Adrenal gland (tissue), 12 donors: Measurements from ENCODE around the gene MYMK. TPM values are rescaled to one million over a fixed set of nuclear protein-coding genes. Genes with fewer than 3 reads are reported as not detected.

Experiments used
- DNase-seq, 7 donors: peaks; one replicate each; pipeline ENCODE4 v3.0.0-alpha.2; 2019 to 2020
- H3K27ac ChIP-seq, 5 donors: fragments of 200-600 bp; sonication (generic) in 4 of 5; 1 replicate in 3 of 5; 2 replicates in 2 of 5; pipeline versions ENCODE4 v1.5.1 to v1.8.0; 2016 to 2020; ENCODE audit warnings: mild to moderate bottlenecking in 1 of 5
- H3K27me3 ChIP-seq: fragments of 200-600 bp; 2 replicates; pipeline ENCODE4 v1.8.0; 2021
- H3K36me3 ChIP-seq, 2 donors: fragments of 200-600 bp; replicated peaks in 1 of 2; 1 replicate in 1 of 2; 2 replicates in 1 of 2; pipeline versions ENCODE4 v1.5.1 to v1.8.0; 2018 to 2022
- H3K4me1 ChIP-seq, 2 donors: fragments of 200-600 bp; replicated peaks in 1 of 2; 1 replicate in 1 of 2; 2 replicates in 1 of 2; pipeline versions ENCODE4 v1.5.1 to v1.8.0; 2018 to 2021
- H3K4me3 ChIP-seq, 4 donors: fragments of 200-600 bp; sonication (generic) in 3 of 4; one replicate each; pipeline ENCODE4 v1.5.1; 2016 to 2018
- H3K9me3 ChIP-seq, 3 donors: fragments of 200-600 bp; sonication (generic) in 1 of 3; replicated peaks in 1 of 3; 1 replicate in 2 of 3; 2 replicates in 1 of 3; pipeline versions ENCODE4 v1.5.1 to v1.8.0; 2016 to 2021
- CTCF ChIP-seq, 6 experiments: fragments of 450-650 bp in 4 of 6; fragments of 200-600 bp in 2 of 6; sonication (generic) in 1 of 6; IDR thresholded peaks; 1 replicate in 5 of 6; 2 replicates in 1 of 6; pipeline versions ENCODE4 v1.5.1 to v1.8.0; 2016 to 2021; ENCODE audit warnings: antibody characterized with exemption in 6 of 6, mild to moderate bottlenecking in 2 of 6, moderate library complexity in 1 of 6
- POLR2A ChIP-seq, 2 donors: fragments of 450-650 bp; IDR thresholded peaks; one replicate each; pipeline ENCODE4 v1.6.1; 2017; ENCODE audit warnings: antibody characterized with exemption in 2 of 2, mild to moderate bottlenecking in 2 of 2, moderate library complexity in 1 of 2
- WGBS, 4 donors: extraction: QIAGEN DNeasy Blood & Tissue Kit in 2 of 4; methylation state at CpG; one replicate each; pipeline versions ENCODE4 v1.1.5 to v1.1.7; 2013 to 2017; 5-methylcytosine and 5-hydroxymethylcytosine counted together
- intact Hi-C, 2 donors: fragments of 100-400 bp; cut with DNase I; formaldehyde crosslinking; loops; one replicate each; pipeline versions ENCODE4 v1.14.1 to v1.15.0; 2022 to 2023
- polyA plus RNA-seq, 3 donors: library from polyadenylated mRNA; stranded (reverse); fragments of 200-250 nt in 2 of 3; fragments of 350-450 nt in 1 of 3; fragmentation: Illumina TruSeq in 1 of 3; extraction: RNeasy Lipid Tissue Mini Kit (QIAGEN cat#74804) in 1 of 3; gene quantifications; one replicate each; pipeline ENCODE4 v1.2.3, GENCODE V29; 2013 to 2014
- total RNA-seq, 9 donors: library from RNA; depleted of rRNA in 4 of 9; stranded (reverse); fragments of >200 nt in 4 of 9; fragments of 120-200 nt in 1 of 9; fragmentation: NEBNext Ultra II Directional in 1 of 9; extraction: Animal tissue kit (Norgen Biotek cat#: 25700) in 1 of 9; gene quantifications; one replicate each; pipeline versions ENCODE4 v1.1.0 to v1.2.4, GENCODE V29; 2013 to 2023
- donor health status: healthy with polysubstance abuse.
- donor health status: Bipolar disorder and iron deficiency.
- donor health status: DM: yes; HTN: yes; CAD: no.
- donor health status: DM: no; HTN: no; CAD: no.
- donor health status: DM: no; HTN: no; CAD: no.
- donor health status: DM: yes; HTN: yes; CAD: no.

MYMK gene
- total and polyA plus RNA-seq, 12 donors: not detected

DNA sequence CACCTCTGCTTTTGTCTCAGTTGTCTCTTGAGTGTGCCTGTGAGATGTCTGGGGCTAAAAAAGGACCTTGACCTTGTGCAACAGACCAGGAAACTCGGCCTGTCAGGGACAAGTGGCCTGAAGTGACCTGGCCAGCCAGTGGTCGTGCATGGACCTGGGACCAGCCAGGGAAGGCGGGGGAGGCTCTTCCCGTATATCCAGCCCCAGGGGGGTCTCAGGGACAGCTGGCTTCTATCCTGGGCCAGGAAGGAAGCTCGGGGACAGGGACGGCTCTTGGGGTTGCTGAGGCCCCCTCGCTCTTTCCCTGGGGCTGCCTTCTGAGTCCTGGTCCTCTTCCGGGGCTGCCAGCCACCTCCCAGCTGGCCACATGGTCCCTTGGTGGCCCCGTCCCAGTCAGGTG, 6.5 kb upstream of the MYMK start:
- TF ChIP-seq POLR2A (IDR thresholded peaks at IDR 0.05) (no peak), CTCF (IDR thresholded peaks at IDR 0.05) (no peak)
- H3K9me3 ChIP-seq: no peaks in the 10 kb centered on the region
- peaks cover 4% of the 10 kb centered on the region for H3K27me3 ChIP-seq
- intact Hi-C loops: loop anchor here in 1 of 2 donors (10.0 kb wide), 1 partner anchor 194 kb away; no protein-coding TSS in a partner anchor
- no peaks in the 10 kb centered on the region for H3K36me3 ChIP-seq
- DNase-seq: no peak
- WGBS, 4 donors: 49 to 83% (median 69%) methylated on average over 4 to 9 of the region's 9 CpGs
- no peak overlapping the region for H3K27ac ChIP-seq
- H3K4me3 ChIP-seq: no peak overlapping the region
- H3K4me1 ChIP-seq: peaks cover 11 to 35% of the 10 kb centered on the region in 2 donors

- Histone ChIP-seq H3K4me3 (no peak overlapping the region), H3K9me3 (no peaks in the 10 kb centered on the region), H3K27me3 (peaks cover 4% of the 10 kb centered on the region), H3K27ac (no peak overlapping the region), H3K4me1 (peaks cover 4 to 31% of the 10 kb centered on the region in 2 donors), H3K36me3 (no peaks in the 10 kb centered on the region)
- intact Hi-C loops: loop anchor here (5.0 to 10.0 kb wide), 2 partner anchors 187 to 195 kb away; no protein-coding TSS in a partner anchor
- TF ChIP-seq POLR2A (IDR thresholded peaks at IDR 0.05): no peak
- no peak for DNase-seq
- WGBS, 4 donors: 65 to 90% (median 86%) methylated on average over 5 to 7 of the region's 7 CpGs
Observed at GRCh38 chr9:133529874-133530273, 5.1 kb upstream of the MYMK start.

- Histone ChIP-seq H3K36me3 (no peaks in the 10 kb centered on the region), H3K27me3 (no peaks in the 10 kb centered on the region), H3K4me3 (no peak overlapping the region), H3K27ac (no peak overlapping the region), H3K4me1 (peaks cover 4 to 27% of the 10 kb centered on the region in 2 donors), H3K9me3 (no peaks in the 10 kb centered on the region)
- TF ChIP-seq POLR2A (IDR thresholded peaks at IDR 0.05) (no peak), CTCF (IDR thresholded peaks at IDR 0.05) (no peak)
- DNase-seq: no peak
- 77 to 89% (median 83%) methylated on average over 2 to 7 of the region's 7 CpGs for WGBS, 4 donors
- intact Hi-C loops: loop anchor here in 1 of 2 donors (5.0 kb wide), 1 partner anchor 188 kb away; no protein-coding TSS in a partner anchor
Observed at GRCh38 chr9:133529457-133529856, 4.7 kb upstream of the MYMK start.

GRCh38 chr9:133528876-133529241, 4.1 kb upstream of the MYMK start:
- intact Hi-C loops: loop anchor here in 1 of 2 donors (5.0 kb wide), 1 partner anchor 188 kb away; no protein-coding TSS in a partner anchor
- Histone ChIP-seq H3K4me3 (no peak overlapping the region), H3K36me3 (no peaks in the 10 kb centered on the region), H3K27me3 (no peaks in the 10 kb centered on the region), H3K9me3 (no peaks in the 10 kb centered on the region), H3K27ac (peak overlapping the region in 1 of 5 donors; percentile 83), H3K4me1 (peaks cover 4 to 22% of the 10 kb centered on the region in 2 donors)
- no peak for TF ChIP-seq POLR2A (IDR thresholded peaks at IDR 0.05)
- TF ChIP-seq CTCF (IDR thresholded peaks at IDR 0.05): no peak
- DNase-seq: no peak
- WGBS, 4 donors: 71 to 79% (median 77%) methylated on average over 2 to 11 of the region's 11 CpGs; no CpG with 5 or more reads in 1 of the 4 donors
